GM18526 (cell line): ENCODE data around the gene GPATCH1.

Source experiments
- POLR2A ChIP-seq: IDR thresholded peaks from 3 replicates; pipeline ENCODE4 v1.6.1; 2011; ENCODE audit not compliant: insufficient read length; ENCODE audit errors: extremely low read depth

GPATCH1 gene

GRCh38 chr19:33063753-33064457 is 17.1 kb upstream of the GPATCH1 start:
- TF ChIP-seq POLR2A: no peak

DNA sequence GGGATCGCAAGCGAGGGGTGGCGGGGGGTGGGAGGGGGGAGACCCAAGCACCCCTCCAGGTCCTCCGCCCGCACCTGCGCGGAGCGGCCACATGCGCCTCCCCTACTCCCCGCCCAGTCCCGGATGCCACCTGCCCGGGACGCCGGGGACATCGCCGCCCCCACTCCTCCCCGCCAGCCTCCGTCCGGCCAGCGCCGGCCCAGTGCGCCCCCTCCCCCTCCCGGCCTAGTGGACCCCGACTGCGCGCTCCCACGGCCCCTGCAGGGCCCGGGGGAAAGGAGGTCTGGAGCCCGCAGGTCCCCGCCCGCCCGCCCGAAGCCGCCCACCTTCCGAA is 16.6 kb upstream of the GPATCH1 start:
- TF ChIP-seq POLR2A: no peak

GRCh38 chr19:33064792-33065550 is 16.0 kb upstream of the GPATCH1 start, which contains the start of gene RHPN2:
Gene RHPN2 (minus strand): TSS chr19:33064888. CDS start chr19:33064852, 36 bp downstream.
- peak; percentile 35 for TF ChIP-seq POLR2A

- no peak for TF ChIP-seq POLR2A
Observed at GRCh38 chr19:33066543-33066942, 14.4 kb upstream of the GPATCH1 start.

- no peak for TF ChIP-seq POLR2A
Observed at GRCh38 chr19:33067121-33067520, 13.9 kb upstream of the GPATCH1 start.

- TF ChIP-seq POLR2A: no peak
Observed at GRCh38 chr19:33071887-33072286, 9.1 kb upstream of the GPATCH1 start.

DNA sequence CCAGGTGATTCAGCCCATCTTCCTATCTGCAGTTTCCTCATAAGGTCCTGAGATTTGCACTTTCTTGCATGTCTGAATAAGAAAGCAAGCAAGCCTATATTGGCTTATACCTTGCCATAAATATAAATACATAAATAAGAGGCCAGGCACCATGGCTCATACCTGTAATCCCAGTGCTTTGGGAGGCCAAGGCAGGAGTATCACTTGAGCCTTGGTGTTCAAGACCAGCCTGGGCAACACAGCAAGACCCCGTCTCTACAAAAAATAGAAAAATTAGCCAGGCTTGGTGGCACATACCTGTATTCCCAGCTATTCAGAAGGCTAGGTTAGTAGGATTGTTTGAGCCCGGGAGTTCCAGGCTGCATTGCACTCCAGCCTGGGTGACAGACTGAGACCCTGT is 5.5 kb upstream of the GPATCH1 start:
- no peak for TF ChIP-seq POLR2A

DNA sequence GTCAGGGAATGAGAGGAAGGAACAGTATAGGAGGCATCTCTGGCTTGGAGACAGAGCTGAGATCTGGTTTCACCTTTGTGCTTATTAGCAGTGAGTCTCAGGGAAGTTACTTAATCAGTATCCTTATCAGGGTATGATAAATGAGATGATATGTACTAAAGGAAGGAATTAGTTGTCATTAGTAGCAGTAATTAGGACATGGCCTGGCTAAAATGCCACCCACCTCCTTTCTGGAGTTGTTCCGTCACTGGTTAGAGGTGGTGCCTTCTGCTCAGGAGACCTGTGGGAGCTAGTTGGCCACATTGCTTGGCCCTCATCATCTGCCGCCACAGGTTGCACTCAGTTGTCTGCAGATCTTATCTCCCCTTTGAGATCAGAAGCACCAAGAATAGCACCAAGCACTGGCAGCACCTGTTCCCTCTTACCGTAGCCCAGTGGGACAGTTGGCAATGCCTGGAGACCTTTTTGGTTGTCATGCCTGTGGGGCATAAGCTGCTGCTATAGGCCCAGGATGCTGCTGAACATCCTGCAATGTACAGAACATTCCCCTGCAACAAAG is 4.7 kb downstream of the GPATCH1 start:
- TF ChIP-seq POLR2A: no peak

DNA sequence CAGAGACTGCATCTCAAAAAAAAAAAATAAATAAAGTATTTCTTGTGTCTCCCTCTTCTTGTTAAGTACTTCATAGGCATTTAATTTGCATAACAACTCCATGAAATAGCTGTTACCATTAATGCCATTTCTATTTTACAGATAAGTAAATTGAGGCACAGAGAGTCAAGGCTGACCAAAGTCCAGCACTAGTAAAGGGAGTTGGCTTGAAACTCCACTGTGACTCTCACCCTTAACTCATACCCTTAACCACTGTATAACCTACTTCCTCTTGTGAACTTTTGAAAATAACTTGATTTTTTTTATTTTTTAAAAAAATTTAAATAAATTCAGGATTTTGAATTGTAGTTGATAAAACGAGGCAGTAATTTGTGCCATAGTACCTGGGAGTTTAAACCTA is 6.0 kb downstream of the GPATCH1 start:
- no peak for TF ChIP-seq POLR2A

DNA sequence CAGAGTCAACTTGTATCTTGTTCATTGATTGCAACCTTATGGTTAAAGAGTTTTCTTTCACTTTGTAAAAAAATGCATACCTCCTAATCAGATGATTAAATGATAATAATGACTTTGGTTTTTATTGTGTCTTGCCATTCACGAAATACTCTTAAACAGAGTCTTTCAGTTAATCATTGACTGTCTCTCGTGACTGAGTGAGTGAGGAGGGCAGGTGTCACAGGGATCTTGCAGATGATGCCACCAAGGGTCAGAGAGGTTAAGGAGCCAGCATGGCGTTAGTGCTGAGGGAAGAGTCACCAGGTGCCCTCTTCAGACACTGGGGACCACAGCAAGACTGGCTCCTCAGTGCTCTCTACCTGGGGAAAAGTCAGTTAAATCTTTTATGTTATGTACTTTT is 8.0 kb downstream of the GPATCH1 start:
- TF ChIP-seq POLR2A: no peak

GRCh38 chr19:33090179-33090578 is 9.2 kb downstream of the GPATCH1 start:
- TF ChIP-seq POLR2A: no peak

DNA sequence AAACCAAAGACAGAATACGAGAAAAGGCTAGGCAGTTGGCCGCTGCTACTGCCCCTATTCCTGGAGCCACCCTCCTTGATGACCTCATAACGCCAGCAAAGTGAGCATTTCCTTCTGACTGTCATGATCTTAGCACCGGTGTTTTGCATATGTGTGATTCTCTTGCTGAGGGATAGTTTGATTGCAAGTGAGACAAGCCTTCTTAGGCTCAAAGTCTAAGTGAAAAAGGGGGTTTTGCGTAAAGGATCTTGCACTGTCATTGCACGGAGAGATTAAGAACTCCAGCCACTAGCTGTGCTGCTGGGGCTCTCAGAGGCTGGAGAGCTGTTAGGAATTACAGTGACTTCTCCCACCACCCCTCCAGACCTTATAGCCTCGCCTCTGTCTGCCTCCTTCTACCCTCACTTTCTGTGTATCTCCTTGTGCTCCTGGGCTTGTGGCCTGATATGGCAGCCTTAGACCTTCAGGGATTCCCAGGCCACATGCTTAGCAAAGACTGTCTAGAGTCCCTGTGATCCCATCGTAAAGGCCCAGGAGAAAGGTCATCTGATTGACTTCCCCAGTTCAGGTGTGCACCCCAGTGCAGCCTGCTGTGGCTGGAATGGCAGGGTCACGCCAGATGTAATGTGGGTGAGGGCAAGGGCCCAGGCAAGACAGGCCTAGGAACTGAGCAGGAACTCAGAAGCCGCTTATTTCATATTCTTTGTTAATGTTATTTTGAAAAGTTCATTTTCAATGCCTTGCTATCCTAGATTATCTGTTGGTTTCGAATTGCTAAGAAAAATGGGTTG is 12.6 kb downstream of the GPATCH1 start:
- no peak for TF ChIP-seq POLR2A

- TF ChIP-seq POLR2A: no peak
Observed at GRCh38 chr19:33094436-33095067, 13.6 kb downstream of the GPATCH1 start.

GRCh38 chr19:33096005-33096404 is 15.0 kb downstream of the GPATCH1 start:
- no peak for TF ChIP-seq POLR2A

DNA sequence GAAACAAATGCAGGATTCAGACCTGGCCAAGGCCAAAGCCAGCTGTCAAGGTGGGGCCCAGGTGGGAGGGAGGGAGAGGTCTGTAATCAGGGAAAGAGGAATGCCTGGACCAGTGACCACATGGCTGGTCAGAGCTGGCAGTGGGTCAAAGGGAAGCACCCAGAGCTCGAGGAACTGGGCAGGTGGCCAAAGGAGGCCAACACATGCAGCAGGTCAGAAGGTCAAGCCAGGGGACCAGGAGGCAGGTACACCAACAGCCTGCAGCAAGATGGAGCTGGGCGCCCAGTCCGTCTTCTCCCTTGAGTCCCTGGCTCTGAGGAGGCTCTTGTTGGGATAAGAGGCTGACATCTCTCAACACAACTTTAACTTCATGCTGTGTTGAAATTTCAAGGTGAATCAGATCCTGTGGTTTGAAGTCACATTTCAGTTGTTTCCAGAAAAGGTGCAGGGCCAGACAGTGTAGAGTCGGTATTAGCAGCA is 17.1 kb downstream of the GPATCH1 start:
- no peak for TF ChIP-seq POLR2A
